Loucy (cell line): ENCODE data around the gene ADD2.

Source experiments
- H2AFZ ChIP-seq: fragments of 200-600 bp; sonication (generic); 2 replicates; pipeline ENCODE4 v1.6.0; 2016; ENCODE audit warnings: antibody characterized with exemption, mild to moderate bottlenecking, low read length, moderate library complexity
- H3F3A ChIP-seq: fragments of 200-600 bp; 2 replicates; pipeline ENCODE4 v1.6.0; 2016; ENCODE audit warnings: antibody characterized with exemption, low read depth, mild to moderate bottlenecking
- H3K27me3 ChIP-seq: fragments of 200-600 bp; sonication (generic); 2 replicates; pipeline ENCODE4 v1.6.1; 2014; ENCODE audit warnings: low read length, mild to moderate bottlenecking; ENCODE audit not compliant: insufficient read depth, poor library complexity, severe bottlenecking
- H3K36me3 ChIP-seq: fragments of 200-600 bp; sonication (generic); 2 replicates; pipeline ENCODE4 v1.6.1; 2016; ENCODE audit warnings: low read length; ENCODE audit not compliant: insufficient read depth
- H3K4me1 ChIP-seq: fragments of 200-600 bp; sonication (generic); 2 replicates; pipeline ENCODE4 v1.5.1; 2014; ENCODE audit warnings: low read length, mild to moderate bottlenecking; ENCODE audit not compliant: insufficient read depth, poor library complexity, severe bottlenecking
- H3K4me2 ChIP-seq: fragments of 200-600 bp; sonication (generic); 2 replicates; pipeline ENCODE4 v1.6.0; 2014; ENCODE audit warnings: antibody characterized with exemption, low read length, low read depth, mild to moderate bottlenecking; ENCODE audit not compliant: poor library complexity, severe bottlenecking
- H3K4me3 ChIP-seq: fragments of 200-600 bp; sonication (generic); 2 replicates; pipeline ENCODE4 v1.5.1; 2014; ENCODE audit warnings: low read length, mild to moderate bottlenecking, mixed read lengths; ENCODE audit not compliant: poor library complexity, severe bottlenecking
- H3K79me2 ChIP-seq: fragments of 200-600 bp; sonication (generic); 2 replicates; pipeline ENCODE4 v1.6.1; 2014; ENCODE audit warnings: low read length; ENCODE audit not compliant: insufficient read depth
- H3K9ac ChIP-seq: fragments of 200-600 bp; sonication (generic); 2 replicates; pipeline ENCODE4 v1.6.0; 2014; ENCODE audit warnings: mild to moderate bottlenecking, low read depth, low read length, moderate library complexity; ENCODE audit not compliant: poor library complexity, severe bottlenecking
- H3K9me2 ChIP-seq: fragments of 200-600 bp; sonication (generic); replicated peaks from 2 replicates; pipeline ENCODE4 v1.6.1; 2016; ENCODE audit warnings: low read depth, low read length, mixed read lengths
- H3K9me3 ChIP-seq: fragments of 200-600 bp; sonication (generic); 2 replicates; pipeline ENCODE4 v1.6.1; 2014; ENCODE audit warnings: mild to moderate bottlenecking, antibody characterized with exemption, low read length, low read depth; ENCODE audit not compliant: insufficient read depth
- H4K20me1 ChIP-seq: fragments of 200-600 bp; sonication (generic); 2 replicates; pipeline ENCODE4 v1.6.0; 2014; ENCODE audit warnings: antibody characterized with exemption, low read length, mild to moderate bottlenecking; ENCODE audit not compliant: insufficient read depth, poor library complexity, severe bottlenecking
- CTCF ChIP-seq: fragments of 200-600 bp; sonication (generic); conservative IDR thresholded peaks from 2 replicates; pipeline ENCODE4 v1.5.1; 2014; ENCODE audit warnings: mild to moderate bottlenecking, antibody characterized with exemption, low read length
- EZH2phosphoT487 ChIP-seq: fragments of 200-600 bp; IDR thresholded peaks from 2 replicates; pipeline ENCODE4 v1.6.1; 2018; ENCODE audit warnings: antibody characterized with exemption, mild to moderate bottlenecking, moderate library complexity, borderline replicate concordance

The ADD2 gene

GRCh38 chr2:70768590-70769085, 638 bp upstream of the ADD2 start:
- no peak overlapping the region for H3K9ac ChIP-seq
- H2AFZ ChIP-seq: no peak overlapping the region
- H3K4me1 ChIP-seq: no peaks in the 10 kb centered on the region
- H3K9me3 ChIP-seq: no peaks in the 10 kb centered on the region
- no peak for TF ChIP-seq CTCF
- no peak for TF ChIP-seq EZH2phosphoT487
- no peak overlapping the region for H3K4me3 ChIP-seq
- no peaks in the 10 kb centered on the region for H3F3A ChIP-seq
- no peaks in the 10 kb centered on the region for H4K20me1 ChIP-seq
- no peaks in the 10 kb centered on the region for H3K79me2 ChIP-seq
- no peaks in the 10 kb centered on the region for H3K9me2 ChIP-seq
- no peaks in the 10 kb centered on the region for H3K27me3 ChIP-seq
- no peak overlapping the region for H3K4me2 ChIP-seq
- H3K36me3 ChIP-seq: no peaks in the 10 kb centered on the region

GRCh38 chr2:70767079-70767698, 811 bp downstream of the ADD2 start:
- H3K9me3 ChIP-seq: no peaks in the 10 kb centered on the region
- TF ChIP-seq CTCF (no peak), EZH2phosphoT487 (no peak)
- H2AFZ ChIP-seq: no peak overlapping the region
- H3K4me3 ChIP-seq: no peak overlapping the region
- H4K20me1 ChIP-seq: no peaks in the 10 kb centered on the region
- no peaks in the 10 kb centered on the region for H3F3A ChIP-seq
- no peaks in the 10 kb centered on the region for H3K9me2 ChIP-seq
- no peaks in the 10 kb centered on the region for H3K79me2 ChIP-seq
- H3K9ac ChIP-seq: no peak overlapping the region
- no peaks in the 10 kb centered on the region for H3K36me3 ChIP-seq
- no peaks in the 10 kb centered on the region for H3K4me1 ChIP-seq
- H3K27me3 ChIP-seq: no peaks in the 10 kb centered on the region
- H3K4me2 ChIP-seq: no peak overlapping the region

- Histone ChIP-seq H3K4me2 (no peak overlapping the region), H4K20me1 (no peaks in the 10 kb centered on the region), H3K27me3 (no peaks in the 10 kb centered on the region), H3K9ac (no peak overlapping the region), H3K9me2 (no peaks in the 10 kb centered on the region), H2AFZ (no peak overlapping the region), H3F3A (no peaks in the 10 kb centered on the region), H3K36me3 (no peaks in the 10 kb centered on the region), H3K4me3 (no peak overlapping the region), H3K79me2 (no peaks in the 10 kb centered on the region), H3K9me3 (no peaks in the 10 kb centered on the region), H3K4me1 (no peaks in the 10 kb centered on the region)
- TF ChIP-seq CTCF: no peak
- TF ChIP-seq EZH2phosphoT487: no peak
Measured at GRCh38 chr2:70766357-70767078, 1.5 kb downstream of the ADD2 start.
